Measurements from ENCODE around the gene TOM1L2.

Gene TOM1L2

GRCh38 chr17:17806611-17807274 is 165.5 kb downstream of the TOM1L2 start:
- no peak for DNase-seq (ENCODE audit: low spot score)

- DNase-seq (ENCODE audit: low spot score): no peak
Measured at GRCh38 chr17:17806035-17806434, 166.2 kb downstream of the TOM1L2 start.

- no peak for DNase-seq (ENCODE audit: low spot score)
Measured at GRCh38 chr17:17805575-17805974, 166.6 kb downstream of the TOM1L2 start.

GRCh38 chr17:17804007-17804406 is 168.2 kb downstream of the TOM1L2 start:
- DNase-seq (ENCODE audit: low spot score): no peak

GRCh38 chr17:17801800-17802481 is 170.3 kb downstream of the TOM1L2 start:
- DNase-seq (ENCODE audit: low spot score): no peak

GRCh38 chr17:17800504-17801021 is 171.6 kb downstream of the TOM1L2 start:
- no peak for DNase-seq (ENCODE audit: low spot score)

- DNase-seq (ENCODE audit: low spot score): no peak
Measured at GRCh38 chr17:17798573-17799255, 173.5 kb downstream of the TOM1L2 start.

GRCh38 chr17:17798010-17798556 is 174.1 kb downstream of the TOM1L2 start:
- no peak for DNase-seq (ENCODE audit: low spot score)

GRCh38 chr17:17797119-17797809 is 174.9 kb downstream of the TOM1L2 start:
- no peak for DNase-seq (ENCODE audit: low spot score)

GRCh38 chr17:17796787-17797061 is 175.5 kb downstream of the TOM1L2 start:
- DNase-seq (ENCODE audit: low spot score): no peak

- no peak for DNase-seq (ENCODE audit: low spot score)
Measured at GRCh38 chr17:17795946-17796786, 176.0 kb downstream of the TOM1L2 start.

GRCh38 chr17:17795296-17795695 is 176.9 kb downstream of the TOM1L2 start:
- no peak for DNase-seq (ENCODE audit: low spot score)

GRCh38 chr17:17794382-17794781 is 177.8 kb downstream of the TOM1L2 start:
- no peak for DNase-seq (ENCODE audit: low spot score)

Data from CD4-positive, alpha-beta T cell treated with Interleukin-2 at 100 ng/mL for 4 hours (primary cell).